GM19455 (cell line): ENCODE measurements around the gene C10orf62.
"Not testable (repeated sequence)": the region's sequence is repeated elsewhere in the genome, so short reads cannot be mapped to it uniquely, and the experiment has no call there.

Source experiments
- ATAC-seq: cut with Tn5 transposase; IDR thresholded peaks from one replicate; pipeline ENCODE4 v1.9.1; 2021; ENCODE audit not compliant: unreplicated experiment

The C10orf62 gene

DNA sequence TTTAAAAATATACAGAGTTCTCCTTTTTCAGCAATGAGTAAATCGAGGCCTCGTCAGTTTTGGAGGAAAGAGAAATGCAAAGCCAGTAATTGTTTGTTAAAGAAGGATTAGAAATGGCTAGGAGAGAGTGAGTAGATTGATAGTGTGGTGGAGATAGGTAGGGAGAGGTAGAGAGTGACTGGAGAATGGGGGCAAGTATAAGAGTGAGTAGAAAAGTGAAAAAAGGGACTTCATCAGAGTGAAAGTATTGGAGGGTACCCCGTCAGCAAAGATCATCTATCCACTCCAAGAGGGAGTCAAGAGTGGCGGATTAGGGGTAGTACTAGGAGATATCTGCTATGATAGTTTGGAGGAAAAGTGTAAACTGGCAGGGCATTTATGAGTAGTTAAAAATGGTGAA lies 26.2 kb upstream of the C10orf62 start:
- no peak for ATAC-seq

DNA sequence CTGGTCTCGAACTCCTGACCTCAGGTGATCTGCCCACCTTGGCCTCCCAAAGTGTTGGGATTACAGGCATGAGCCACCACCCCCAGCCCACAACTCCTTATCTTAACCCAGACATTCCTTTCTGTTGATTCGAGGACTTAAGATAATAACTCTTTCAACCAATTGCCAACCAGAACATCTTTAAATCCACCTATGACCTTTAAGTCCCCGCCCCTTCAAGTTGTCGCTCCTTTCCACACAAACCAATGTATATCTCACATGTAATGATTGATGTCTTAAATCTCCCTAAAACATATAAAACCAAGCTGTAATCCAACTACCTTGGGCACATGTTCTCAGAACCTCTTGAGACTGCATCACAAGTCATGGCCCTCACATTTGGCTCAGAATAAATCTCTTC lies 24.7 kb upstream of the C10orf62 start:
- no peak for ATAC-seq

DNA sequence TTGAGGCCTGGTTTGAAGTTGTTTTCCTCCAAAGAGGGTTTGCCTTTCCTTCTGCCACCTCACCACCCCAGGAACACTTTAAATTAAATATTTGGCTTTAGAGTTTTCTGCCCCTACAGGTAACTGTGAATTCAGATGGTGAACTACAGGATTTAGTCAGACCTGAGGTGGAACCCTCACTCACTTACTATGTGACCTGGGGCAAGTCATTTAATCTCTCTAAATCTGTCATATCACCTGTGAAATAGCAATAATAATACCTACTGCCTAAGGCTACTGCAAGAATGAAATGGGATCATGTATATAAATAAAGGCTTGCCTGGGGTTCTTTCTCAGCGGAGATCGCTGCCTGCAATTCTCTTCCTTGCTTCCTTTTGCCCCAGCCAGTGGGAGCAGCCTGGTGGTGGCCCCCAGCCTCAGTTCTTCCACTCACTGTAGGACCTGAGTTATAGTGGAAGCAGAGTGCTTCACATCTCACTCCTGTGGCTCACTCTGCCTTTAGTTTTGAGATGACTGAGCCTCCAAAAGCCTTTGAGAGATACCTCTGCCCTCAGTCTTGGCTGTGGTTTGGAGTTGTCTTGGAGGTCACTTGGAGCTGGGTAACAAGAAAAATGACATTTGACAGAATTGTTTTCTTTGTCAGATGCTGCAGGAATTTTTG lies 23.1 kb upstream of the C10orf62 start:
- no peak for ATAC-seq

DNA sequence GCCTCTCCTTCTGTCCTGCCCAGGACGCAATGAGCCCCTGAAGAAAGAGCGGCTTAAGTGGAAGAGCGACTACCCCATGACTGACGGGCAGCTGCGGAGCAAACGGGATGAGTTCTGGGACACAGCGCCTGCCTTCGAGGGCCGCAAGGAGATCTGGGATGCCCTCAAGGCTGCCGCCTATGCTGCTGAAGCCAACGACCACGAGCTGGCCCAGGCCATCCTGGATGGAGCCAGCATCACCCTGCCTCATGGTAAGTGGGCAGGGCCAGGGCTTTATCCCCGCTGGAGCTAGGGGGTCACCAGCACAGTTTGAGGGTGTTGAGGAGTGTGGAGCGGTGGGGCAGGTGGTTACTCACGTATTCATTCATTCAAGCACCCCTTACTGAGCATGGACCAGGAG lies 21.6 kb upstream of the C10orf62 start:
- no peak for ATAC-seq

DNA sequence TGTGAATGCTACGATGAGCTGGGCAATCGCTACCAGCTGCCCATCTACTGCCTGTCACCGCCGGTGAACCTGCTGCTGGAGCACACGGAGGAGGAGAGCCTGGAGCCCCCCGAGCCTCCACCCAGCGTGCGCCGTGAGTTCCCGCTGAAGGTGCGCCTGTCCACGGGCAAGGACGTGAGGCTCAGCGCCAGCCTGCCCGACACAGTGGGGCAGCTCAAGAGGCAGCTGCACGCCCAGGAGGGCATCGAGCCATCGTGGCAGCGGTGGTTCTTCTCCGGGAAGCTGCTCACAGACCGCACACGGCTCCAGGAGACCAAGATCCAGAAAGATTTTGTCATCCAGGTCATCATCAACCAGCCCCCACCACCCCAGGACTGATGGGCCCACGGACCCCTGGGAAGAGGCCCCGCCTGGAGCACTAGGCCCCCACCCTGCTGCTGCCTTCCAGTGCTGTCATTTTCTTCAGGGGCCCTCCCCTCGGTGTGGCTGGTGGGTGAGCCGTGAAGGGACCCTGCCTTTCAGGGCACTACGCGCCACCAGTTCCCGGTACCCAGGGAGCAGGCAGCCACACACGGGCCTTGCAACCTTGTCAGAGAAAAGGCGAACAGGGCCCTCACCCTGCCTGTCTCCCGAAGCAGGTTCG lies 19.3 kb upstream of the C10orf62 start:
- no peak for ATAC-seq

DNA sequence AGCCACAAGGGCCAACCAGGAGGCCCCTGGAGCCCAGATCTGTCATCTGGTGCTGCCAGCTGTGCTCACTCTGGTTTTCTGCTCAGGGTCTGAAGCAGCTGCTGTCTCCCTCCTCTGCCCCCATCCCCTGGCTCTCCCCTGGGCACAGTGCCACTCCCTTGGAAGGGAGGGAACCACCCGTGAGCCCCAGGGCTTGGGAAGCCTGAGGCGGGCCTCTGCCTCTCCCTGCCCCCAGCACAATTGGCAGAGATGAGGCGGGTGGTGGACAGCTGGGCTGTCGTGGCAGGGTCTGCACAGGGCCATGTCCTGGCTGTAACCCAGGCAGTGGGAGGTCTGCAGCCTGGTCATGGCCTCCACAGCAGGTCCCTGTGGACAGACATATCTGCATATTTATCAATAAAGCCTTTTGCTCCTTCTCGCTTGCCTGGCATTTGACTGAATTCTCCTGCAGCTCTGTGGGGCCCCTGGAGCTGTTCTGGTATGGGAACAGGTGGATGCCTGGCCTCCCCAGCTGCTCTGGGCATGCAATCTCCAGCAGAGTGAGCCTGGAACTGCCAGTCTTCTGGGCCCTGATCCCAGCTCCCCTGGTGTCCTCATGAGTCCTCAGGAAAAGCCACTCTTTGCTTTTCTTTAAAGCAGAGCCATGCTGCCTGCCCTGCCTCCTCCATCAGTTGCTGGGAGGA lies 18.6 kb upstream of the C10orf62 start:
- no peak for ATAC-seq

DNA sequence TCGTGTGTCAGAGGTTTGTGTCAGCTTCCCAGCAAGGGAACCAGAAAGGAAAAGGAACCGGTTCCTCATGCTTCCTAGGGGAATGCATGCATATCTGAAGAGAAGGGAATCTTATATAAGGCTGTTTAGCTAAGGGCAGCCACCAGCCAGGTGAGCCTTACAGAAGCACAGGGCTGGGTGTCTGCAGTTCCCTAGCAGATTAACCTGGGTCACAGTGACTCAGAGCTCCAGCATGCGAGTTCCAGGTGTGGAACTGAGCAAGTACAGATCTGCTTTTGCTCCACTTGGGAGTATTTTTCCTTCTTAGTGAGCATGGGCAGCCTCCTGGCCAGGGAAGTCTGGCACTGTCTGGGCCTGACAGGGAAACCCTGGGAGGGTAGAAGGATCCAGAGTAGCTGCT lies 17.9 kb upstream of the C10orf62 start:
- no peak for ATAC-seq

DNA sequence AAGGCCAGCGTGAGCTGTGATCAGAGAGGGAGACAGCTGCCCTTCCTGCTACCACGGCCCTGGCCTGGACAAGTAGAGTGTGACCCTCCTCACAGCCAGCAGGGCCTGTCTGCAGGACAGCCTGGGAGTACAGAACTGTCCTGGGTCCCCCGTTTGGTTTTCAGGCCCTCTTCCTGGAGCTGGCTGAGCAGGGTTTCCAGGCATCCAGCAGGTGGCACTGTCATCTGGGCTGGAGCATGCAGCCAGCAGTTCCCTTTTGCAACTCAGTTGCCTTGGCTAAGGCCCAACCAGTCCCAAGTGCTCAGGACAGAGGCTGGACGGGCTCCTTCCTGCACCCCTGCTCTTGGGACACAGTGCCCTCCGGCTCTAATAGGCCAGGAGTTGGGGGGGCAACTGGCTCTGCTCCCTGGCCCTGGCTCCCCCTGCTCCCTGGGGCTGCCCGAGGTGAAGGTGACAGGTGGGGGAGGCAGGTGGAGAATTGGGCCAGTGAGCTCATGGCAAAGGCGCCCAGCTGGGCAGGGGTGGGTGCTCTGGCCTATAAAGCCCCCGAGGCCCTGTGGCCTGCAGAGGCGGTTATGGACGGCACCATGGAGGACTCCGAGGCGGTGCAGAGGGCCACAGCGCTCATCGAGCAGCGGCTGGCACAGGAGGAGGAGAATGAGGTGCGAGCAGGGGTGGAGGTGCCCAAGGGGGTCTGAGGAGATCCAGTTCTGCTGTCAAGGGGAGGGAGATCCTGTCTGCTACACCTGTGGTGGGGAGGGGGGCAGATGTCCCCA lies 17.1 kb upstream of the C10orf62 start, which contains the start of gene ANKRD2:
Gene ANKRD2, plus strand, starts transcription at position 566 of the 776 bp plus-strand sequence. Its CDS starts 10 bp downstream, at position 576.
- ATAC-seq = no peak

DNA sequence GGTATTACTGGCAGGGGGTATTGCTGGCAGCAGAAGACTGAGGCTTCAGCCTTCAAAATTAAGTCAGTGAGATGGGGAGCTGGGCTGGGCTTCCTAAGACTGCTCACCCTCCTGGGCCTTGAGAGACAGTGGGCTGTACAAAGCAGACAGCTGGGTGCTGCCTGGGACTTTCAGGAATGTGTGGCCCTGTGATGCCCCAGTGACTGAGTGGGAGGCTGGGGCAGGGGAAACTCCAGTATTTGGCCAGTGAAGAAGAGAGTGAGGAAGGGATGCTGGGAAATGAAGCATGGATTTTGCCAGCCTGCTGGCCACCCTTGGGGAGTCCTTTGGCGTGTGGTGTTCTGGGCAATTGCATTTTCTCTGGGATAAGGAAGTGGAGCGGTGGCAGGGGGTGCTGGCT lies 16.5 kb upstream of the C10orf62 start:
- no peak for ATAC-seq

DNA sequence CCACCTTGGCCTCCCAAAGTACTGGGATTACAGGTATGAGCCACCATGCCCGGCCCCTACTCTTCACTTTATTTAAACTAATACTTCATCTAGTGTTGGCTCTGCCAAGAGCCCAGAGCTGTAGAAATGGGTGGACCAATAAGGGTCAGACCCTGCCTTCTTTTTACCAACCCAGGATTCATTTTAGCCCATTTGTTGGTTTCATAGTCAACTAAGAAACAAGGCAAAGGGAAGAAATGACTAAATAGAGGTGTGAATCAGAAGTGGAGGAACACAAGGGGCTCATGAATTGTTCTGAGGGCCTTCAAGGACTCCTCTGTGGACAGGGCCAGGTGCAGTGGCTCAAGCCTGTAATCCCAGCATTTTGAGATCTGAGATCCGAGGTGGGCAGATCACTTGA lies 15.8 kb upstream of the C10orf62 start:
- ATAC-seq = no peak

DNA sequence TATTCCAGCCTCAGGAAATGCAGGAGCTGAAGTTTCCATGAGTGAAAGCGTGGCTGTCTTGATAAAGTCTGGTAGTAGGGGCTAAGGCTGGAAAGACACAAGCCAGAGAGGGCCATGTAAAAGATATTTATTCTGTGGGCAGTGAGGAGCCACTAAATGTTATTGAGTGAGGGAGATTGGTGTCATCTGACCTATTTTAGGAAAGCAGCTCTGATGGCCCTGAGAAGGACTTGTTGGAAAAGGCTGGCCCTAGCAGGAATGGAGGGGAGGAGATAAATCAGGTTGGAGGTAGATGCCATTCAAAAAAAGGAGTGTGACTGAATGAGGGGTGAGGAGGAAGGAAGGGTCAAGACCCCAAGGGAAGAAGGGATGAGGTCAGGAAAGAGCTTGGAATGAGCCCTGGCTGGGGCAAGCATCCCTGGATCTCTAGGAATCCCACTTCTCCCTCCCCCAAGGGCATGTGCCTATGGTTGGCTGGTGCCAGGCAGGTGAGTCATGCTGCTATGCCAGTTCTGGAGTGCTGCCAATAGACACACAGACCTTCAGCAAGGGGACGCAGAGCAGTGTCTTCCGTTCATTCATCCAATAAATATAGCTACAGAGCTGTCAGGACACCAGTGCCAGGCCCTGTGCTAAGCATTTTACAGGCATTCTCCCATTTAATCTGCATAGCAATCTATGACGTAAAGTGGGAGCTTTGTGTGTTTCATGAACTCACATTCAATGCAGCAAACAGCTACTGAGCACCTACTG lies 15.0 kb upstream of the C10orf62 start:
- ATAC-seq = no peak

DNA sequence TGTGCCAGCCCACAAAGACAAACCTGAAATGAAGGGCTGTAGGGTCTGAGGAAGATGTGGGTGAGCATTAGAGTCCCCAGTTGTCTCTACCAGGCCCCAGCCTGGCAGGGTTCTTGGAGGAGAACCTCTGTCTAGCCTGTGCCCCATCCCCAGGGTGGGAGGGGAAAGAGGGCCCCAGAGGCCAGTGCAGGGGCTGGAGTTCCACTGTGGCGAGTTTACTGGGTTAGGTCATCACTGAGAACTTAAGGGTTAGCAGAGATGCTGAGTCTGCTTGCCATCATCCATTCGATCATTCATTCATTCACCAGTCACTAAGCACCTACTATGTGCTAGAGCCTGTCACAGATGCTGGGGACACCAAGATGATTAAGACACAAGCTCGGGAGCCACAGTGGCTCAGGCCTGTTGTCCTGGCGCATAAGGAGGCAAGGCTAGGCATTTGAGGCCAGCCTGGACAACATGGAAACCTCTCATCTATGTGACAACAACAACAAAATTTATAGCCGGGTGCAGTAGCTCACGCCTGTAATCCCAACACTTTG lies 14.3 kb upstream of the C10orf62 start:
- no peak for ATAC-seq

DNA sequence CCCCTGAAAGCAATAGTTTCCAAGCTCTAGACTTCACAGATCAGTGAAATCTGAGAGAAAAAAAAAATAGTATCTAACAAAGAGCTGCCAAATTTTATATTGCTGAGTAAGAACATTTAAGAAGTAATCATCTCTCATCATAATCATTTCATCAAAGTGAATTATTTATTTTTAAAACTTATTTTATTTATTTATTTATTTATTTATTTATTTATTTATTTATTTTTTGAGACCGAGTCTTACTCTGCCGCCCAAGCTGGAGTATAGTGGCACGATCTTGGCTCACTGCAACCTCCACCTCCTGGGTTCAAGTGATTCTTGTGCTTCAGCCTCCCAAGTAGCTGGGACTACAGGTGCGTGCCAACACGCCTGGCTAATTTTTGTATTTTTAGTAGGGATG lies 13.0 kb upstream of the C10orf62 start:
- not testable (repeated sequence) for ATAC-seq

DNA sequence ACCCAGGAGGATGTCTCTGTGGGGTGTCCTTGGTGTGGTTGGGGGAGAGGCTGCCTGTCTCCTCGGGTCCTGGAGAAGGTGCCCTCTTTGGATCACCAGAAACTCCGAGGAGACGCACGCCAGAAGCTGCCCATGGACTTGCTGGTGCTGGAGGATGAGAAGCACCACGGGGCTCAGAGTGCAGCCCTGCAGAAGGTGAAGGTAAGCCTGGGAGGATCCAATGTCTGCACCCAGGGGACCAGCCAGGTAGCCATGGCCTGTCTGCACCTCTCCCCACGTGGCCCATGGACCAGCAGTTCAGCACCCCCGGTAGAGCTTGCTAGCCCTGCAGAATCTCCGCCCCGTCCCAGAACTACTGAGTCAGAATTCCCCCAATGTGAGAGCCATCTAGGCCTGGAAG lies 11.8 kb upstream of the C10orf62 start:
- no peak for ATAC-seq

DNA sequence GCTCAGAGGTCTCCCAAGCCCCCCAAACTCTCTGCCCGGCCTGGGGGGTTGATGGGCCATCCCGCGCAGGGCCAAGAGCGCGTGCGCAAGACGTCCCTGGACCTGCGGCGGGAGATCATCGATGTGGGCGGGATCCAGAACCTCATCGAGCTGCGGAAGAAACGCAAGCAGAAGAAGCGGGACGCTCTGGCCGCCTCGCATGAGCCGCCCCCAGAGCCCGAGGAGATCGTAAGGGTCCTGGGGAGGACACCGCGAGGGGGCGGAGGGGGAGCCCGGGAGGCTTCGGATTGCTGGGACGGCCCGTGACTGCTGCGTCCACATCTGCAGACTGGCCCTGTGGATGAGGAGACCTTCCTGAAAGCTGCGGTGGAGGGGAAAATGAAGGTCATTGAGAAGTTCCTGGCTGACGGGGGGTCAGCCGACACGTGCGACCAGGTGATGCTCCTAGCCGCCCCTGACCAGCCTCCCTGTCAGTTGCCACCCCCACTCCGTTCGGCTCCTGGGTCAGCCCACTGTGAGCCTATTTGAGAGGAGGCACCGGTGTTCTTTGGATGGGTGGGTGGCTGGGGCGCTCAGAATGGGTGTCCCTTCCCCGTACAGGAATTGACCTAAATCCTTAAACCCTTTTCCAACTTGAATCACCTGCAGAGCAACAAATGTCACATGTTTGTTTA lies 11.2 kb upstream of the C10orf62 start:
- no peak for ATAC-seq

DNA sequence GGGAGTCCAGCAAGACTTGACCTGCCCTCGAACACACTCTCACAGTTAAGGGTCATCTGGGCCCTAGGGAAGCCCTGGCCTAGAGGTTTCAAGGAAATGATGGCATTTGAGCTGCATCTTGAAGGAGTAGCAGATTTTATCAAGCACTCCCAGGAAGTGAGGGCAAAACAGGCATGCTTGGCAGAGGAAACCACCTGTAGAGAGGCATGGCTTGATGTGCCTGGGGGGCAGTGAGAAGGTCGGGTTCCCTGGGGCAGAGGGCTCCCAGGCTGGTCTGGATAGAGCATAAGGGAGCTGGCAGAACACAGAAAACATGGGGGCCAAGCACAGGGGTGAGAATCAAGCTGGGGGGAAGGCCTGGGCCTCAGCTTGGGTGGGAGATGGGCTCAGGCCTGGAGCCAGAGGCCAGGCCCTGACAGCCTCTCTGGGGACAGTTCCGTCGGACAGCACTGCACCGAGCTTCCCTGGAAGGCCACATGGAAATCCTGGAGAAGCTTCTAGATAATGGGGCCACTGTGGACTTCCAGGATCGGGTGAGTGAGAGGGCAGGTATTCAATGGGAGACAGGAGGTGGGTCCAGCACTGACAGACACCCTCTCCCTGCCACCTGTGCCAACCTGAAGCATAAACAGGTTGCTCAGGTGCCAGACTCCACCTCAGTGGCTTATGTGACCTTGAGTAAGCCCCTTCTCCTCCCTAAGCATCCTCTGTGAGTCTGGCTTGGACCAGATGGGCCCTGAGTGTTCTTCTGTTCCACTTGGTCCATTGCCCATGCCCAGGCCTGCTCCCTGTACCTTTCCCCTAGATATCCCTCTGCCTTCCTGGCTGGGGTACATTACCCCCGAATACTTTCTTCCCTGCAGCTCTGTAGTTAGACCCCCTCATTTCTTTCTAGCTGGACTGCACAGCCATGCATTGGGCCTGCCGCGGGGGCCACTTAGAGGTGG lies 8.8 kb upstream of the C10orf62 start:
- no peak for ATAC-seq

DNA sequence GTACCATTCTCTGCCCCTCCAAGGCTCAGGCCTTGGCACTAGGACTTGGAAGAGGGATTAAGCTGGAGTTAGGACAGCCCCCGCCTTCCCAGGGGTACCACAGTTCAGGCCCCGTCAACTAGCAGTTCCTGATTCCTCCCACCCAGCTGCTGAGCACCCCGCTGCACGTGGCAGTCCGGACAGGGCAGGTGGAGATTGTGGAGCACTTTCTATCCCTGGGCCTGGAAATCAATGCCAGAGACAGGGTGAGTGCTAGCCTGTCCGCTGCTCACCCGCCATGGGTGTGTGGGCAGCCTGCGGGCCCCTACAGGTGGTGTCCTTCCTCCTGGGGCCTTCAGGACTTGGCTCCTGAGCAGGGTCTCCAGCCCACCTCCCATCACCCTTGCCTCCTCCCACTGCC lies 7.4 kb upstream of the C10orf62 start:
- no peak for ATAC-seq

DNA sequence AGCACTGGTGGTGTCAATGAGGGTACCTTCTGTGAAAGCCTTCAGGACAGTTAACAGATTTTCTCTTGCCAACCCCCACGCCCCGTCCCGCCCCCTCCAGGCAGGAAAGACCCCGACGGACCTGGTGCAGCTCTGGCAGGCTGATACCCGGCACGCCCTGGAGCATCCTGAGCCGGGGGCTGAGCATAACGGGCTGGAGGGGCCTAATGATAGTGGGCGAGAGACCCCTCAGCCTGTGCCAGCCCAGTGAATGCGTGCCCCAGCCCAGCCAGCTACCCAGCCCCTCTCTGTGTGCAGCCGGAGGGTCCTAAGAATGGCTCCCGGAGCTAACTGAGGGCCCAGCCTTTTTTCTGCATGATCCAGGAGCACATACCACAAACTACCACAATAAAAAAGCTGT lies 6.0 kb upstream of the C10orf62 start:
- ATAC-seq = no peak
